Pancreas (tissue), 10 donors: ENCODE data around the gene ENTPD1. TPM values are rescaled to one million over a fixed set of nuclear protein-coding genes. Genes with fewer than 3 reads are reported as not detected.
A peak's percentile ranks its signal among the peaks of the same experiment; 100 is the strongest.

ENCODE experiments used
- ATAC-seq, 4 donors: fragments of 200-7000 bp; cut with Tn5 transposase; one replicate each; pipeline versions ENCODE4 v1.8.0 to v1.9.1; 2020; ENCODE audit warnings: mild to moderate bottlenecking in 4 of 4, moderate library complexity in 4 of 4
- DNase-seq, 6 donors: peaks; one replicate each; pipeline ENCODE4 v3.0.0-alpha.2; 2020
- FAIRE-seq: peaks from 2 replicates; lab custom pipeline; 2012; peaks lifted over from hg19 to GRCh38; lab: Jason Lieb, UNC
- H3K27ac ChIP-seq, 4 donors: fragments of 200-600 bp; sonication (generic); 1 replicate in 3 of 4; 2 replicates in 1 of 4; pipeline versions ENCODE4 v1.5.0 to v1.8.0; 2020
- H3K27me3 ChIP-seq, 4 donors: fragments of 200-600 bp; one replicate each; pipeline ENCODE4 v1.8.0; 2021
- H3K36me3 ChIP-seq, 3 donors: fragments of 200-600 bp; sonication (generic) in 1 of 3; one replicate each; pipeline versions ENCODE4 v1.5.0 to v1.8.0; 2020 to 2021
- H3K4me1 ChIP-seq, 3 donors: fragments of 200-600 bp; one replicate each; pipeline ENCODE4 v1.8.0; 2021
- H3K4me3 ChIP-seq, 4 donors: fragments of 200-600 bp; sonication (generic) in 2 of 4; one replicate each; pipeline versions ENCODE4 v1.5.0 to v1.8.0; 2020 to 2021
- H3K9me3 ChIP-seq, 4 donors: fragments of 200-600 bp; one replicate each; pipeline ENCODE4 v1.8.0; 2021
- CTCF ChIP-seq, 4 donors: fragments of 200-600 bp; sonication (generic) in 3 of 4; IDR thresholded peaks; one replicate each; pipeline versions ENCODE4 v1.5.0 to v1.8.0; 2021; ENCODE audit warnings: antibody characterized with exemption in 4 of 4
- WGBS, 2 donors: extraction: QIAGEN DNeasy Blood & Tissue Kit; methylation state at CpG; one replicate each; pipeline ENCODE4 v1.1.7; 2013; 5-methylcytosine and 5-hydroxymethylcytosine counted together
- intact Hi-C, 3 donors: fragments of 100-400 bp; cut with DNase I; formaldehyde crosslinking; loops; one replicate each; pipeline versions ENCODE4 v1.11.1 to v1.14.2; 2022
- polyA plus RNA-seq, 2 donors: library from polyadenylated mRNA; stranded (reverse); fragments of 200-250 nt; gene quantifications; one replicate each; pipeline ENCODE4 v1.2.3, GENCODE V29; 2013
- total RNA-seq, 6 donors: library from RNA; stranded (reverse); fragmentation: NEBNext Ultra II Directional in 4 of 6; extraction: Animal tissue kit (Norgen Biotek cat#: 25700) in 4 of 6; gene quantifications; one replicate each; pipeline versions ENCODE4 v1.2.1 to v1.2.4, GENCODE V29; 2021 to 2023
- donor health status: healthy with polysubstance abuse.
- donor health status: DM: no; HTN: no; CAD: no; lungs with moderate emphysema.
- donor health status: DM: no; HTN: no; CAD: no.
- donor health status: control.
- donor health status: control.
- donor health status: Bipolar disorder and iron deficiency.
- donor health status: DM: yes; HTN: yes; CAD: no.
- donor health status: DM: no; HTN: no; CAD: no.
- donor health status: DM: no; HTN: no; CAD: no.
- donor health status: DM: yes; HTN: yes; CAD: no.

ENTPD1 gene
- total and polyA plus RNA-seq, 8 donors, result 0.67 to 10.9 (median 1.8) TPM

- FAIRE-seq (no peak), ATAC-seq (no peak), DNase-seq (no peak)
- Histone ChIP-seq H3K27ac (no peak overlapping the region), H3K4me1 (no peaks in the 10 kb centered on the region), H3K9me3 (no peaks in the 10 kb centered on the region), H3K4me3 (no peak overlapping the region), H3K27me3 (no peaks in the 10 kb centered on the region), H3K36me3 (no peaks in the 10 kb centered on the region)
- intact Hi-C loops, result loop anchor here in 1 of 3 donors (10.0 kb wide), 1 partner anchor 137 kb away; the partner anchor contains the start of gene TCTN3
- no peak for TF ChIP-seq CTCF (IDR thresholded peaks at IDR 0.05)
These were observed 75.6 kb downstream of the ENTPD1 start for GRCh38 chr10:95831515-95831914.

- H3K36me3 ChIP-seq, result no peaks in the 10 kb centered on the region
- no peak overlapping the region for H3K27ac ChIP-seq
- no peaks in the 10 kb centered on the region for H3K27me3 ChIP-seq
- WGBS, 2 donors, result 78 to 80% methylated on average over 6 of the region's 6 CpGs
- intact Hi-C loops, result loop anchor here in 1 of 3 donors (10.0 kb wide), 1 partner anchor 138 kb away; the partner anchor contains the start of gene TCTN3
- ATAC-seq (peak in 1 of 4 donors; percentile 26), FAIRE-seq (no peak), DNase-seq (no peak)
- TF ChIP-seq CTCF (IDR thresholded peaks at IDR 0.05), result no peak
- no peak overlapping the region for H3K4me3 ChIP-seq
- H3K4me1 ChIP-seq, result no peaks in the 10 kb centered on the region
- no peaks in the 10 kb centered on the region for H3K9me3 ChIP-seq
These were observed 76.5 kb downstream of the ENTPD1 start for GRCh38 chr10:95832216-95833041.

GRCh38 chr10:95833042-95833610 is 77.2 kb downstream of the ENTPD1 start:
- Histone ChIP-seq H3K27me3 (no peaks in the 10 kb centered on the region), H3K9me3 (no peaks in the 10 kb centered on the region), H3K27ac (no peak overlapping the region), H3K4me1 (no peaks in the 10 kb centered on the region), H3K36me3 (no peaks in the 10 kb centered on the region), H3K4me3 (no peak overlapping the region)
- ATAC-seq (no peak), FAIRE-seq (no peak), DNase-seq (no peak)
- no peak for TF ChIP-seq CTCF (IDR thresholded peaks at IDR 0.05)
- intact Hi-C loops, result loop anchor here in 1 of 3 donors (10.0 kb wide), 1 partner anchor 138 kb away; the partner anchor contains the start of gene TCTN3
- WGBS, 2 donors, result 39 to 49% methylated on average over 1 of the region's 1 CpG

GRCh38 chr10:95834406-95834805 is 78.4 kb downstream of the ENTPD1 start:
- Histone ChIP-seq H3K27ac (no peak overlapping the region), H3K36me3 (no peaks in the 10 kb centered on the region), H3K4me3 (no peak overlapping the region), H3K4me1 (no peaks in the 10 kb centered on the region), H3K9me3 (no peaks in the 10 kb centered on the region), H3K27me3 (no peaks in the 10 kb centered on the region)
- no peak for DNase-seq
- intact Hi-C loops, result loop anchor here in 1 of 3 donors (10.0 kb wide), 1 partner anchor 140 kb away; the partner anchor contains the start of gene TCTN3
- 83 to 84% methylated on average over 3 of the region's 3 CpGs for WGBS, 2 donors
- TF ChIP-seq CTCF (IDR thresholded peaks at IDR 0.05), result no peak
- ATAC-seq, result no peak
- FAIRE-seq, result no peak
